ENCODE results near the gene NCMAP. TPM values are rescaled to one million over a fixed set of nuclear protein-coding genes. Genes with fewer than 3 reads are reported as not detected.

Gene NCMAP
- total and polyA plus RNA-seq, 2 of the 4 experiments (the other 2 are of a cell fraction), result not detected

DNA sequence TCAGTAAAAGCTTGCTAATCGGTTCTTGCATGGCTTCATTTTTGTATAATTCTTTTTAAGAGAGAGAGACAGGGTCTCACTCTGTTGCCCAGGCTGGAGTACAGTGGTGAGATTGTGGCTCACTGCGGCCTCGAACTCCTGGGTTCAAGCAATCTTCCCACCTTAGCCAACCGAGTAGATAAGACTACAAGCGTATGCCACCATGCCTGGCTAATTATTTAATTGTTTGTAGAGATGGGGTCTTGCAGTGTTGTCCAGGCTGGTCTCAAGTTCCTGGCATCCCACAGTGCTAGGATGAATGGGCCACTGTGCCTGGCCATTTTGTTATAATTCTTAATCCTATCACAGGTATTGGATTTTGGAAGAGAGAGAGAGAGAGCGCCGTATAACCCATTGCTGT is 29.8 kb upstream of the NCMAP start:
- H3K4me1 ChIP-seq (ENCODE audit: control insufficient read depth, insufficient read depth, low read length), result no peaks in the 10 kb centered on the region
- in situ Hi-C loops (cut with MboI; ENCODE audit: low sequenced_read_pairs) (no loop called here), dilution Hi-C loops (cut with HindIII; ENCODE audit: low sequenced_read_pairs, unreplicated experiment) (no loop called here), intact Hi-C loops (cut with micrococcal nuclease) (loop anchor here (5.0 kb wide), 1 partner anchor 329 kb away; no protein-coding TSS in a partner anchor)
- ATAC-seq (ENCODE audit: low read depth), result no peak
- H3K9me3 ChIP-seq (ENCODE audit: control insufficient read depth, insufficient read depth, low read length), result no peaks in the 10 kb centered on the region
- no peak overlapping the region for H2BK15ac ChIP-seq (ENCODE audit: low read depth, low read length)
- no peak overlapping the region for H3K27ac ChIP-seq (ENCODE audit: insufficient read depth, low read length)
- no peak overlapping the region for H3K14ac ChIP-seq (replicated peaks; ENCODE audit: low read depth, low read length)
- no peak for TF ChIP-seq CHD1 (IDR thresholded peaks at IDR 0.05; ENCODE audit: low read depth, low read length)
- TF ChIP-seq MAZ (IDR thresholded peaks at IDR 0.05; ENCODE audit: borderline replicate concordance, low read depth, low read length), result no peak
- TF ChIP-seq, protein P1, sequence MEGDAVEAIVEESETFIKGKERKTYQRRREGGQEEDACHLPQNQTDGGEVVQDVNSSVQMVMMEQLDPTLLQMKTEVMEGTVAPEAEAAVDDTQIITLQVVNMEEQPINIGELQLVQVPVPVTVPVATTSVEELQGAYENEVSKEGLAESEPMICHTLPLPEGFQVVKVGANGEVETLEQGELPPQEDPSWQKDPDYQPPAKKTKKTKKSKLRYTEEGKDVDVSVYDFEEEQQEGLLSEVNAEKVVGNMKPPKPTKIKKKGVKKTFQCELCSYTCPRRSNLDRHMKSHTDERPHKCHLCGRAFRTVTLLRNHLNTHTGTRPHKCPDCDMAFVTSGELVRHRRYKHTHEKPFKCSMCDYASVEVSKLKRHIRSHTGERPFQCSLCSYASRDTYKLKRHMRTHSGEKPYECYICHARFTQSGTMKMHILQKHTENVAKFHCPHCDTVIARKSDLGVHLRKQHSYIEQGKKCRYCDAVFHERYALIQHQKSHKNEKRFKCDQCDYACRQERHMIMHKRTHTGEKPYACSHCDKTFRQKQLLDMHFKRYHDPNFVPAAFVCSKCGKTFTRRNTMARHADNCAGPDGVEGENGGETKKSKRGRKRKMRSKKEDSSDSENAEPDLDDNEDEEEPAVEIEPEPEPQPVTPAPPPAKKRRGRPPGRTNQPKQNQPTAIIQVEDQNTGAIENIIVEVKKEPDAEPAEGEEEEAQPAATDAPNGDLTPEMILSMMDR (conservative IDR thresholded peaks at IDR 0.05; ENCODE audit: low read depth, low read length), result no peak
- TF ChIP-seq RFX5 (IDR thresholded peaks at IDR 0.05; ENCODE audit: low read depth, low read length), result no peak
- TF ChIP-seq, protein P2, sequence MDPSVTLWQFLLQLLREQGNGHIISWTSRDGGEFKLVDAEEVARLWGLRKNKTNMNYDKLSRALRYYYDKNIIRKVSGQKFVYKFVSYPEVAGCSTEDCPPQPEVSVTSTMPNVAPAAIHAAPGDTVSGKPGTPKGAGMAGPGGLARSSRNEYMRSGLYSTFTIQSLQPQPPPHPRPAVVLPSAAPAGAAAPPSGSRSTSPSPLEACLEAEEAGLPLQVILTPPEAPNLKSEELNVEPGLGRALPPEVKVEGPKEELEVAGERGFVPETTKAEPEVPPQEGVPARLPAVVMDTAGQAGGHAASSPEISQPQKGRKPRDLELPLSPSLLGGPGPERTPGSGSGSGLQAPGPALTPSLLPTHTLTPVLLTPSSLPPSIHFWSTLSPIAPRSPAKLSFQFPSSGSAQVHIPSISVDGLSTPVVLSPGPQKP (IDR thresholded peaks at IDR 0.05; ENCODE audit: borderline replicate concordance, low read depth, low read length), result no peak
- no peak for TF ChIP-seq MXI1 (IDR thresholded peaks at IDR 0.05; ENCODE audit: borderline replicate concordance, low read depth, low read length)
- TF ChIP-seq, protein P3, sequence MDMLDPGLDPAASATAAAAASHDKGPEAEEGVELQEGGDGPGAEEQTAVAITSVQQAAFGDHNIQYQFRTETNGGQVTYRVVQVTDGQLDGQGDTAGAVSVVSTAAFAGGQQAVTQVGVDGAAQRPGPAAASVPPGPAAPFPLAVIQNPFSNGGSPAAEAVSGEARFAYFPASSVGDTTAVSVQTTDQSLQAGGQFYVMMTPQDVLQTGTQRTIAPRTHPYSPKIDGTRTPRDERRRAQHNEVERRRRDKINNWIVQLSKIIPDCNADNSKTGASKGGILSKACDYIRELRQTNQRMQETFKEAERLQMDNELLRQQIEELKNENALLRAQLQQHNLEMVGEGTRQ (IDR thresholded peaks at IDR 0.05; ENCODE audit: low read depth, low read length), result no peak
- no peak for TF ChIP-seq BHLHE40 (IDR thresholded peaks at IDR 0.05; ENCODE audit: low read depth, low read length)
- no peak for TF ChIP-seq RCOR1 (IDR thresholded peaks at IDR 0.05; ENCODE audit: insufficient replicate concordance, low read length)
- no peak for TF ChIP-seq CEBPB (IDR thresholded peaks at IDR 0.05; ENCODE audit: low read depth, low read length)
- no peak overlapping the region for H2BK20ac ChIP-seq (ENCODE audit: low read depth, low read length)
- no peak overlapping the region for H3K56ac ChIP-seq (ENCODE audit: extremely low read depth, insufficient read depth, low read length)
- H3K4me3 ChIP-seq (ENCODE audit: insufficient read depth, low read depth, low read length), result no peak overlapping the region
- no peak overlapping the region for H2BK5ac ChIP-seq (ENCODE audit: low read depth, low read length, poor library complexity, severe bottlenecking)
- no peak for DNase-seq
- H3K4me2 ChIP-seq (ENCODE audit: low read depth, low read length), result no peak overlapping the region
- H4K5ac ChIP-seq (ENCODE audit: low read depth, low read length), result no peak overlapping the region
- H3K18ac ChIP-seq (ENCODE audit: low read depth, low read length), result no peak overlapping the region
- H3K36me3 ChIP-seq (ENCODE audit: control insufficient read depth, insufficient read depth, low read length), result no peaks in the 10 kb centered on the region
- H3K79me1 ChIP-seq (ENCODE audit: low read depth in 1 of 2, low read length in 2 of 2), result 0 out of 4 replicates have a peak, but pooled peaks cover 0 to 6% of the 10 kb centered on the region in 2 experiments
- H3K4ac ChIP-seq (ENCODE audit: low read depth, low read length), result no peak overlapping the region
- H2AK5ac ChIP-seq (ENCODE audit: low read depth, low read length), result no peak overlapping the region
- 0 out of 2 replicates have a peak, but pooled peaks cover 3% of the 10 kb centered on the region for H3K9me1 ChIP-seq (ENCODE audit: insufficient read depth, low read length)
- no peak overlapping the region for H2BK120ac ChIP-seq (ENCODE audit: low read depth, low read length)
- POLR2A ChIA-PET (ENCODE audit: unreplicated experiment), result no interaction called here
- H4K91ac ChIP-seq (ENCODE audit: insufficient read depth, low read depth, low read length), result no peak overlapping the region
- H3K23ac ChIP-seq (ENCODE audit: low read depth, low read length), result no peak overlapping the region
- no peak overlapping the region for H4K8ac ChIP-seq (ENCODE audit: low read depth in 2 of 2, low read length in 2 of 2)
- no peak overlapping the region for H2AFZ ChIP-seq (replicated peaks; ENCODE audit: low read length, poor library complexity)
- H2AK9ac ChIP-seq (replicated peaks; ENCODE audit: low read depth, low read length, poor library complexity), result no peak overlapping the region
- 100% methylated on average over 2 of the region's 7 CpGs; no CpG with 5 or more reads in 1 of the 2 experiments for WGBS, 2 experiments (ENCODE audit: extremely low coverage in 2 of 2, insufficient read length in 1 of 2)
- BruUV-seq (replicated peaks), result no TSS peak
- no peaks in the 10 kb centered on the region for H4K20me1 ChIP-seq (ENCODE audit: insufficient read depth, low read length)
- H3K27me3 ChIP-seq (ENCODE audit: control insufficient read depth, insufficient read depth, low read length), result no peaks in the 10 kb centered on the region
- no peak overlapping the region for H3K9ac ChIP-seq (ENCODE audit: low read depth, low read length)
- CTCF ChIA-PET, result interaction anchor here (0.9 to 1.5 kb wide), 3 partner anchors 15 to 327 kb away, joined by 3 to 9 read pairs (median 3); no protein-coding TSS in a partner anchor
